Measurements from ENCODE around the gene DPYSL5.
"Not testable (repeated sequence)": the region's sequence is repeated elsewhere in the genome, so short reads cannot be mapped to it uniquely, and the experiment has no call there.

DPYSL5 gene

DNA sequence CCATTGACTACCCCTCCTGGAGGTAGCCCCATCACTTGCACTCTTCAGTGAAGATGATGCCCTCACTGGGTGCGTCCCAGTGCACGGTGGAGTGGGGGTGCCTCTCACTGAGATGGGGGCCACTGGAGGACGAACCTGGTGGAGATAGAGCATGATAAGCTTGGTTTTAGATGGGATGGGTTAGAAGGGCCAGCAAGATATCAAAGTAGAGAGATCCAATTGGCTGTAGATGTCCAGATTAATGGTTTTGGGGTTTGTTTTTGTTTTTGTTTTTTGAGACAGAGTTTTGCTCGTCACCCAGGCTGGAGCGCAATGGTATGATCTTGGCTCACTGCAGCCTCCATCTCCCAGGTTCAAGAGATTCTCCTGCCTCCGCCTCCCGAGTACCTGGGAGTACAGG is 28.3 kb downstream of the DPYSL5 start:
- no peak for DNase-seq

DNA sequence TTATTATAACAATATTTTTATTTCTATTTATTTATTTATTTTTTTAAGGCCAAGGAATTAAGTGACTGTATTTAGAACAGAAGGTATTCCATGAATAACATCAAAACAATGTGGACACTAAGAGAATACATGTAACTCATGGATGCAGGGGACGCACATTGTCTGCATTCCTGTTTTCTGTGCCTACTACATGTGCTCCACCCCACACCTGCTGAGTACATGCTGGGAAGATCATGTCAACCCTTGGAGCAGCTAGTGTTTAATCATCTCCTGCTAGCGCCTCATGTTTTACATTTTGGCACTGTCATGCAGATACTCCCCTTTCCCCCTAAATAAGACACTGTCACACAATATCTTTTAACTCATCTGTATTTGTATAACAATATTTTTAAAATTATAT is 29.3 kb downstream of the DPYSL5 start:
- no peak for DNase-seq

- DNase-seq = no peak
Observed at GRCh38 chr2:26880161-26880560, 32.2 kb downstream of the DPYSL5 start.

DNA sequence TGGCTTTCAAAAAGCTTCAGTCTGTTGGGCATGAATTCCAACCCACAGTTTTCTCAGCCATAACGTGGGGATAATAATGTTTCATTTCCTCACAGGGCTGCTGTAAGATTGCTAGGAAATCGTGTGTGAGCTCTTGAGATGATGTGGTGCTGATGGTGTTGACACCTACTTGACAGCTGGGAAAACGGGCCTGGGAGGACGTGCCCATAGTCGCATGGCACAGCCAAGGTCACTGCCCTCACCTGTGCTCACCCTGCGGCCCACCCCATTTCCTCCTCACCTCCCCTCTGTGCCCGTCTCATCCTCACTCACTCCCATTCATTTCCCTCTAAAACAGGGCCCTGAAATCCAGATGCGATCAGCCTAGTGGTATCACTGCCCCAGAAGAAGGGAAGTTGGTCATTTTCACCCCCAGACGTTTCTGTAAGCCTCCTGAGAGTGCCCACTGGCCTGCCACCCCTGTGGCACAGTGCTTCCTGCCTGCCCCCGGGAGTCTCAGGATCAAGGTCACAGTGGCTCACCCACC is 33.0 kb downstream of the DPYSL5 start:
- DNase-seq = no peak

DNA sequence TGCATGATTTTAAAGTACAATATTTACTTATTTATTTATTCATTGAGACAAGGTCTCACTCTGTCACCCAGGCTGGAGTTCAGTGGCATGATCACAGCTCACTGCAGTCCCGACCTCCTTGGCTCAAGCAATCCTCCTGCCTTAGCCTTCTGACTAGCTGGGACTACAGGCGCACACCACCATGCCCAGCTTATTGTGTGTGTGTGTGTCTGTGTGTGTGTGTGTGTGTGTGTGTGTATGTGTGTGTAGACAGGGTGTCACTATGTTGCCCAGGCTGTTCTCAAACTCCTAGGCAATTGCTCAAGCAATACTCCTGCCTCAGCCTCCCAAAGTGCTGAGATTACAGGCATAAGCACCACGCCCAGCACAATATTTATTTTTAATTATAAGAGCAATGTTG is 34.3 kb downstream of the DPYSL5 start:
- DNase-seq = not testable (repeated sequence)

GRCh38 chr2:26883956-26884355 is 36.0 kb downstream of the DPYSL5 start:
- no peak for DNase-seq

- no peak for DNase-seq
Observed at GRCh38 chr2:26884486-26884885, 36.6 kb downstream of the DPYSL5 start.

- DNase-seq = no peak
Observed at GRCh38 chr2:26885651-26886329, 37.9 kb downstream of the DPYSL5 start.

GRCh38 chr2:26886736-26887135 is 38.8 kb downstream of the DPYSL5 start:
- DNase-seq = no peak

DNA sequence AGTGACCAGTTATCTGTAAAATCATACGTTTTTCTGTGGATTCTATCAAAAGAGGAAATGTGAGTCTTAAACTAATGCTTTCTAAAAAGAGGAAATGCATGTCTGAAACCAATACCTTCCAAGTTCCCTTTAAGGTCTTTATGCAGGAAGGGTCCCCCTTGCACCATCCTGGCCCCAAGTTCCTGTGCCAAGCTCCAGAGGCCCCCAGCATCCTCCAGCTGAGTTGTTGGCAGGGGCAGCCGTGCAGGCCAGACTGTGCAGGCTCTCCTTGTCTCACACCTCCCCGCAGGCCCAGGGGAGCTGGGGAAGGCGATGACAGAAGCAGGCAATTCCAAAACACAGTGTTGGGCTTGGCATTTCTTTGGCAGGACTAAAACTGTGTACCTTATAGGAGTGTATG is 39.2 kb downstream of the DPYSL5 start:
- no peak for DNase-seq

DNA sequence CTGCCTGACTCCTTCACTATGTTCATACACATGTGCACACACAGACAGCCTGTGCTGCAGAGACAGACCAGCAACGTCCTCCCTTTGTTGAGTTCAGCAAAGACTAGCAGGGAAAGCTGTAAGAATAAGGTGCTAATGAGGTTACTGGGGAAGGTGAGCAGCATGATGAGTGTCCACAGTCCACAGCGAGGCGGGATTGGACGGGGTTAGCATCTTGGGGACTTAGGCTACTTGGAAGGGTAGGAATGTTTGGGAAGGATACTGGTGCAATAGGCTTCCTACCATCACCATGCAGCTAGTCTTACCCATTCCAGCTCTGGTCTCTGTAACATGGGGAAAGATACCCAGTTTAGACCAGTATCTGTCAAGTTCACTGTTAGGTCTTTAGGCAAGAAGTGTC is 41.9 kb downstream of the DPYSL5 start:
- DNase-seq = no peak

- no peak for DNase-seq
Observed at GRCh38 chr2:26890341-26891000, 42.5 kb downstream of the DPYSL5 start.

DNA sequence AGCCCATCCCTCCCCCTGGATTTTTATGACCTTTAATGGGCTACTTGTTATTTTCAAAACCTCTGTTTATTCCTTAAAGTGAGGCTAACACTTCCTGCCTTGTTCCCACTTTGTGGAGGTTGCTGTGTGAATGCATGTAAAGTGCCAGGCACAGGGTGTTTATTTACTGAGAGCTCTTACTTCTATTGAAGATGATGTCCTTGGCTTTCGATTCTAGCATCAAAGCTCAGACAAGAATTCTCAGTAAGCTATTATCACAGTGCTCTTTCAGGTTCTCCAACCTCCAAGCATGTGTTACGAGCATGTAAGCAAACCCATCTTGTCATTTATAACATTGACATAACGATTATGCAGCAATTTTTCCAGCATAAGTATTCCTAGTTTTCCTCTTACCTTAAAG is 44.2 kb downstream of the DPYSL5 start:
- DNase-seq = no peak

DNA sequence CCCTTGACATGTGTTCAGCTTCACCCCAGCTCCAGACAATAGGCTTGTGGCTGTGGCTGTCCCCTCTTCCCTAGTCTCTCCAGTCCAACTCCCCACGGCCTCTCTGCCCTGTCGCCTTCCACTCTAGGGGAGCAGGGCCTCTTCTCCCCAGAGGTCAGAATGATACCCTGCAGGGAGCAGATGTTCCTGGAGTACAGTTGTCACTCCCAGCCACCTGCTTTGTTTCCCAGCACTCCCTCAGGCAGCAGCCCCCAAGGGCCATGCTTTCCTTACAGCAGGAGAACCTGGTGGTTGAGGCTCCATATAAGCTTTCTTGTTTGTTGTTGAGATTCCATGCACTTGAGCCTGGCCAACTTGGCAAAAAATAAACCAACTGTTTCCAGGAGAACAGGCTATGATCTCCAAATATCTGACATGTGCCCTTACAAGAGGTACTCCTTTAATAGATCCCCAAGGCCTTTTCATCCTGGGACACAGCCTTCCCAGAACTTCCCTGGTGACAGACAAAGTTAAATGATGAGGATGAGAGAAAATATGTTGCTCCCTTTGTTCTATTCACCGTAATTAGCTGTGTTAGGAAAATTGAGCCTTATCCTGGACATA is 45.1 kb downstream of the DPYSL5 start:
- no peak for DNase-seq

DNA sequence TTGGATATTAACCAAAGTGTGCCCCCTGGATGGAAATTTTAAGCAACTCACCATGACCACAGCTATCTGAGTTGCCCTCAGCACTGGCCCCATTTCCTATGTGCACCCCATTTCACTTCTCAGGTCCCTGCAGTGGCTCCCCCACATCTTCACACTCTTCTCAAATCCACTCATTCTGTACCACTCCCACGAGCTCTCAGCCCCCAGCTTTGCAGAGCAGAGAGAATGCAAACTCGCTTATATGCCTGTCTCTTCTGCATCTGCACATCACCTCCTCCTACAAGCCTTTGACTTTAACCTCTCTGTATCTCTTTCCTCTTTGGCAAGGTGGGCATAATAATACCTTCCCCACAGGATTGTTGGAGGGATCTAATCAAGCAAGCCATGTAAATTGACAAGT is 46.2 kb downstream of the DPYSL5 start:
- DNase-seq = no peak

GRCh38 chr2:26897807-26898479 is 50.0 kb downstream of the DPYSL5 start:
- no peak for DNase-seq

DNA sequence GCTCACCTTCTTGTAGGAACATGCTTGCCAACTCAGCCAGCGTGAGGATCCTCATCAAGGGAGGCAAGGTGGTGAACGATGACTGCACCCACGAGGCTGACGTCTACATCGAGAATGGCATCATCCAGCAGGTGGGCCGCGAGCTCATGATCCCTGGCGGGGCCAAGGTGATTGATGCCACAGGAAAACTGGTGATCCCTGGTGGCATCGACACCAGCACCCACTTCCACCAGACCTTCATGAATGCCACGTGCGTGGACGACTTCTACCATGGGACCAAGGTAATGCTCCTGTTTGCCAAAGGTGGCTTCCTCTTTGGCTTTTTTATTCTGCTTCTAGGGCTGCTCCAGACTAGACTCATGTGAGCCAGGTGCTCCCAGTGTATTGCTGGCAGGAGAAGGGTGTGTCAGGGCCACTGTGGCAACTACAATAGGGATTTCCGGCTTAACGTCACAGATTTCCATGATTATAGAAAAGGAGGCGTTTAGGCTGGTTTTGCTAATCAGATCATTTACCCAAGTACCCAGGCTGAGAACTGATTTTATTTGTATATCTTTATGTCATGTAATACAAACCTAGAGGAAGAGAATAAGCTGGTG is 50.6 kb downstream of the DPYSL5 start:
- DNase-seq = no peak

- DNase-seq = no peak
Observed at GRCh38 chr2:26899500-26900164, 51.7 kb downstream of the DPYSL5 start.

DNA sequence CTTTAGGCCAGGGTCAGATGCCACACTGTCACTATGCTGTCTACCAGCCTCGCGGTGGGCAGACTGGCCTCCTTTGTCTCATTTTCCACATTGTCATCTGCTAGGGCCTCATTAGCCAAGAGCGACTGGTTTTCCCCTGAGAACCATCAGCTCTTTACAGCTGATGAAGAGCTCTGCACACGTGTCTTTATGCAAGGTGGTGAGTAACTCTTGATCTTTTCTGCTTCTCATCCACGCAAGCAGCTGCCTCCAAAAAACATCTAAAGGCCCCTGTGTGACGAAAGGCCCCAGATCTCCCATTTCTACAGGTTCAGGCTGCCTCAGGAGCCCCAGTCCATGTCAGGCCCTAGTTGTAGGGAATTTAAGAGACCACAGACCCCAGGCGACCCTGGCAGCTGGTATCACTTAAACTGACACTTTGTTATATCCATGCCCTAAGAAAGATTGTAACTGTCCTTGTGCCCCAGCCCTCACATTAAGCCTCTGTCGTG is 52.9 kb downstream of the DPYSL5 start:
- DNase-seq = no peak

DNA sequence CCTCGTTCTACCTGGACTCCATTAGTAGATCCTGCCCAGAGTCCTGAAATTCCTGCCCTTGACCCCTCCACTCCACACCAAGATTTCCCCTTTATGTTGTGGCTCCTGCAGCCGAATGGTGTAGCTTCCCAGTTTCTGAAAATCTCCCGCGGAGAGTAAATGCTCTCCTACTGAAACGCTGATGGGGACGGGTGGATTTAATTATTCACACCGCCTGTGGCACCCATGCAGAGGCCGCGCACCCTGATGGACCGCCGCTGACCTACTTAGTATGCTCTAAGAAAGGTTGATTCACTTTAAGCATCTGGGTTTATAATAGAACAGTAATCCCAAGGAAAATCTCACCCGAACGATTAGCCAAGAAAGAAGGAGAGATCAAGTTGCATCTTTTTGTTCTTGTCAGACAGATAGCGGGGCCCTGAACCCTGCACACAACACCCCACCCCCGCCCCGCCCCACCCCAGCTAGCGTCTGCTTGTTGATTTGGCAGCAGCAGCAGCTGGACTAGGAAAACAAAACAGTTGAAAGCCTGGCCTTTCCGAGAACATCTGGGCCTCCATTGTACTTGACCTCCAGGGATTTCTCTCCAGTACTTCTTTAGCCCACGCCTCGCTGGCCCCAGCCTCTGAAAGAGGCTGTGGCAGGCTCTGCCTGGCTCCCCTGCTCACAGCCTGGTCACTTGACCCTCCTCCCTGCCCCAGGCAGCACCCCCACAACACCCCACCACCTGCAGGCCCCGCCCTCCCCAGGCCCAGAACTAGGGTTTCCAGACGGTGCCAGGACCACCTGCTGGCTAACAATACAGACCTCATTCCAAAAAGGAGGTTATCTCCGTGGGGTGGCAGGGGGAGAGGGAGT is 53.6 kb downstream of the DPYSL5 start:
- DNase-seq = no peak

GRCh38 chr2:26903676-26904075 is 55.7 kb downstream of the DPYSL5 start:
- no peak for DNase-seq

DNA sequence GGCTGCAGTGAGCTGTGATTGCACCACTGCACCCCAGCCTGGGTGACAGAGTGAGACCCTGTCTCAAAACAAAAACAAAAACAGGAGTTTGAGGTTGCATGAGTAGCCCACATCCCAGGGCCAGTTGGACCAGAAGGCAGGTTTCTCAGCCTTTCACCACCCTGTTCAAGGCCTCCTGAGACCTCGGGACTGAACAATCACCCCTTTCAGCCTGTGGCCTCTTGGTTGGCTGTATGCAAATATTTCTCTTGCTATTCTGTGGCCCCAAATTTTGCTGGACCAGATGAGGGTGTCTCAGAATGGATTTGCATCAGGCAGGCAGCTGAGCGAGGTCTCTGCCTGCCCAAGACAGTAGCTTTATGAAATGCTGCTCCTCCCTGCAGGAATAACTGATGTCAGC is 56.9 kb downstream of the DPYSL5 start:
- DNase-seq = no peak

Measured in DMS153 (cell line).